Activated naive CD4-positive, alpha-beta T cell treated with Interleukin-2 at 50 U/mL for 16 hours (primary cell): ENCODE results near the gene STIM2.

ENCODE experiments used
- DNase-seq: peaks from one replicate; pipeline ENCODE4 v3.0.0-alpha.2; 2020

The STIM2 gene

GRCh38 chr4:26907731-26908599 lies 47.3 kb downstream of the STIM2 start:
- DNase-seq, result no peak

- DNase-seq, result no peak
Measured at GRCh38 chr4:26909369-26909768, 48.7 kb downstream of the STIM2 start.

- DNase-seq, result no peak
Measured at GRCh38 chr4:26911254-26911653, 50.6 kb downstream of the STIM2 start.

- no peak for DNase-seq
Measured at GRCh38 chr4:26912069-26912468, 51.4 kb downstream of the STIM2 start.

GRCh38 chr4:26912810-26913209 lies 52.2 kb downstream of the STIM2 start:
- DNase-seq, result no peak

GRCh38 chr4:26916195-26916594 lies 55.6 kb downstream of the STIM2 start:
- DNase-seq, result no peak

GRCh38 chr4:26930964-26931363 lies 70.3 kb downstream of the STIM2 start:
- DNase-seq, result no peak

- DNase-seq, result no peak
Measured at GRCh38 chr4:26931451-26931850, 70.8 kb downstream of the STIM2 start.

GRCh38 chr4:26931966-26932365 lies 71.3 kb downstream of the STIM2 start:
- DNase-seq, result no peak

- no peak for DNase-seq
Measured at GRCh38 chr4:26935397-26935796, 74.8 kb downstream of the STIM2 start.

GRCh38 chr4:26936284-26937065 lies 75.8 kb downstream of the STIM2 start:
- no peak for DNase-seq

- DNase-seq, result no peak
Measured at GRCh38 chr4:26937139-26937538, 76.5 kb downstream of the STIM2 start.

- DNase-seq, result no peak
Measured at GRCh38 chr4:26937567-26937966, 76.9 kb downstream of the STIM2 start.

GRCh38 chr4:26938516-26938915 lies 77.9 kb downstream of the STIM2 start:
- DNase-seq, result no peak

GRCh38 chr4:26941951-26942350 lies 81.3 kb downstream of the STIM2 start:
- no peak for DNase-seq

- DNase-seq, result no peak
Measured at GRCh38 chr4:26942871-26943270, 82.2 kb downstream of the STIM2 start.

- DNase-seq, result no peak
Measured at GRCh38 chr4:26943391-26943790, 82.8 kb downstream of the STIM2 start.

- no peak for DNase-seq
Measured at GRCh38 chr4:26945794-26946193, 85.2 kb downstream of the STIM2 start.

GRCh38 chr4:26947318-26947717 lies 86.7 kb downstream of the STIM2 start:
- no peak for DNase-seq

- DNase-seq, result no peak
Measured at GRCh38 chr4:26950446-26950845, 89.8 kb downstream of the STIM2 start.

GRCh38 chr4:26952891-26953290 lies 92.2 kb downstream of the STIM2 start:
- no peak for DNase-seq

- no peak for DNase-seq
Measured at GRCh38 chr4:26953366-26953765, 92.7 kb downstream of the STIM2 start.

GRCh38 chr4:26953770-26954423 lies 93.3 kb downstream of the STIM2 start:
- no peak for DNase-seq

GRCh38 chr4:26955241-26955640 lies 94.6 kb downstream of the STIM2 start:
- DNase-seq, result no peak
